Parathyroid adenoma (tissue), 2 donors: ENCODE data around the gene ETS1.

Experiments used
- H2AFZ ChIP-seq: fragments of 300-600 bp; sonication (generic); one replicate; pipeline ENCODE4 v1.7.0; 2017; ENCODE audit warnings: antibody characterized with exemption, mild to moderate bottlenecking
- H3K27ac ChIP-seq: fragments of 300-600 bp; sonication (generic); one replicate; pipeline ENCODE4 v1.7.0; 2017
- H3K27me3 ChIP-seq: fragments of 300-600 bp; sonication (generic); one replicate; pipeline ENCODE4 v1.7.0; 2017; ENCODE audit warnings: low read length; ENCODE audit not compliant: control insufficient read depth, insufficient read depth
- H3K36me3 ChIP-seq: fragments of 300-600 bp; sonication (generic); one replicate; pipeline ENCODE4 v1.7.0; 2017; ENCODE audit warnings: low read length; ENCODE audit not compliant: control insufficient read depth, insufficient read depth
- H3K4me1 ChIP-seq: fragments of 300-600 bp; sonication (generic); one replicate; pipeline ENCODE4 v1.7.0; 2017; ENCODE audit warnings: control low read depth
- H3K4me2 ChIP-seq: fragments of 300-600 bp; sonication (generic); one replicate; pipeline ENCODE4 v1.7.0; 2017; ENCODE audit warnings: low read length
- H3K4me3 ChIP-seq: fragments of 300-600 bp; sonication (generic); one replicate; pipeline ENCODE4 v1.7.0; 2017; ENCODE audit warnings: low read depth, low read length
- H3K79me2 ChIP-seq: fragments of 300-600 bp; sonication (generic); one replicate; pipeline ENCODE4 v1.7.0; 2017; ENCODE audit warnings: control low read depth
- H3K9ac ChIP-seq: fragments of 300-600 bp; sonication (generic); one replicate; pipeline ENCODE4 v1.7.0; 2017; ENCODE audit warnings: mild to moderate bottlenecking
- H3K9me3 ChIP-seq: fragments of 300-600 bp; sonication (generic); one replicate; pipeline ENCODE4 v1.7.0; 2017; ENCODE audit warnings: low read length; ENCODE audit not compliant: control insufficient read depth
- TF ChIP-seq, protein P1 (sequence below): fragments of 300-600 bp; sonication (generic); IDR thresholded peaks from one replicate; pipeline ENCODE4 v1.7.0; 2017; ENCODE audit warnings: antibody characterized with exemption, mild to moderate bottlenecking
- donor health status: primary hyperparathyroidism.

ETS1 gene

GRCh38 chr11:128575174-128575960, 12.0 kb downstream of the ETS1 start:
- TF ChIP-seq, protein P1, sequence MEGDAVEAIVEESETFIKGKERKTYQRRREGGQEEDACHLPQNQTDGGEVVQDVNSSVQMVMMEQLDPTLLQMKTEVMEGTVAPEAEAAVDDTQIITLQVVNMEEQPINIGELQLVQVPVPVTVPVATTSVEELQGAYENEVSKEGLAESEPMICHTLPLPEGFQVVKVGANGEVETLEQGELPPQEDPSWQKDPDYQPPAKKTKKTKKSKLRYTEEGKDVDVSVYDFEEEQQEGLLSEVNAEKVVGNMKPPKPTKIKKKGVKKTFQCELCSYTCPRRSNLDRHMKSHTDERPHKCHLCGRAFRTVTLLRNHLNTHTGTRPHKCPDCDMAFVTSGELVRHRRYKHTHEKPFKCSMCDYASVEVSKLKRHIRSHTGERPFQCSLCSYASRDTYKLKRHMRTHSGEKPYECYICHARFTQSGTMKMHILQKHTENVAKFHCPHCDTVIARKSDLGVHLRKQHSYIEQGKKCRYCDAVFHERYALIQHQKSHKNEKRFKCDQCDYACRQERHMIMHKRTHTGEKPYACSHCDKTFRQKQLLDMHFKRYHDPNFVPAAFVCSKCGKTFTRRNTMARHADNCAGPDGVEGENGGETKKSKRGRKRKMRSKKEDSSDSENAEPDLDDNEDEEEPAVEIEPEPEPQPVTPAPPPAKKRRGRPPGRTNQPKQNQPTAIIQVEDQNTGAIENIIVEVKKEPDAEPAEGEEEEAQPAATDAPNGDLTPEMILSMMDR = no peak
- Histone ChIP-seq H2AFZ (no peak overlapping the region), H3K36me3 (no peaks in the 10 kb centered on the region), H3K27me3 (no peaks in the 10 kb centered on the region), H3K4me2 (no peak overlapping the region), H3K79me2 (no peaks in the 10 kb centered on the region), H3K9ac (no peak overlapping the region), H3K27ac (peak overlapping the region; percentile 57), H3K4me3 (no peak overlapping the region), H3K4me1 (no peaks in the 10 kb centered on the region), H3K9me3 (no peaks in the 10 kb centered on the region)

DNA sequence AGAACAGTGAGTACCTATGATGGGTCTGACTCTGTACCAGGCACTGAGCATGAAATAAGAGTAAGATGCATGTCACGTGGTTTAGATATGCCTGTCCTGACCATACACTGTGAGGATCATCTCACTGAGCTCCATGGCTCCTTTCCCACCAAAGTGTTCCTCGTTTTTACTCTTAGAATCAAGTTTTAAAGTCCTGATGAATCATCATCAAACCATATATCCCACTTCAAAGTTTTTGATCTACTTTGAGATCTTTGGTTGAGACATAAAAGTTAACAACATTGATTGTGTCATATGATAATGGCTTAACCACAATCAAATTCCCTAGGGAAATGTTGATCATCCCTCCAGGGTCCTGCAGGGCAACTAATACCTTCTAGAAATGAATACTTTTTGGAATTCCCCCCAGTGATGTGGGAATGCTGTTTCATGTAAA, 12.8 kb downstream of the ETS1 start:
- Histone ChIP-seq H2AFZ (no peak overlapping the region), H3K27me3 (no peaks in the 10 kb centered on the region), H3K4me3 (no peak overlapping the region), H3K79me2 (no peaks in the 10 kb centered on the region), H3K9me3 (no peaks in the 10 kb centered on the region), H3K27ac (no peak overlapping the region), H3K36me3 (no peaks in the 10 kb centered on the region), H3K4me1 (no peaks in the 10 kb centered on the region), H3K9ac (no peak overlapping the region), H3K4me2 (no peak overlapping the region)
- TF ChIP-seq, protein P1 = no peak

GRCh38 chr11:128573638-128574037, 13.7 kb downstream of the ETS1 start:
- H3K4me3 ChIP-seq = no peak overlapping the region
- no peak overlapping the region for H2AFZ ChIP-seq
- no peak overlapping the region for H3K27ac ChIP-seq
- H3K79me2 ChIP-seq = no peaks in the 10 kb centered on the region
- no peak overlapping the region for H3K4me2 ChIP-seq
- no peaks in the 10 kb centered on the region for H3K36me3 ChIP-seq
- no peaks in the 10 kb centered on the region for H3K4me1 ChIP-seq
- no peak overlapping the region for H3K9ac ChIP-seq
- TF ChIP-seq, protein P1 = no peak
- H3K9me3 ChIP-seq = no peaks in the 10 kb centered on the region
- H3K27me3 ChIP-seq = no peaks in the 10 kb centered on the region

GRCh38 chr11:128572965-128573364, 14.4 kb downstream of the ETS1 start:
- Histone ChIP-seq H3K36me3 (no peaks in the 10 kb centered on the region), H3K4me3 (no peak overlapping the region), H3K79me2 (no peaks in the 10 kb centered on the region), H2AFZ (no peak overlapping the region), H3K9ac (no peak overlapping the region), H3K4me2 (no peak overlapping the region), H3K9me3 (no peaks in the 10 kb centered on the region), H3K27ac (no peak overlapping the region), H3K27me3 (no peaks in the 10 kb centered on the region), H3K4me1 (no peaks in the 10 kb centered on the region)
- TF ChIP-seq, protein P1 = no peak

GRCh38 chr11:128570632-128571031, 16.7 kb downstream of the ETS1 start:
- Histone ChIP-seq H3K27me3 (no peaks in the 10 kb centered on the region), H3K36me3 (no peaks in the 10 kb centered on the region), H3K9ac (no peak overlapping the region), H3K79me2 (no peaks in the 10 kb centered on the region), H3K9me3 (no peaks in the 10 kb centered on the region), H3K4me2 (no peak overlapping the region), H2AFZ (no peak overlapping the region), H3K27ac (no peak overlapping the region), H3K4me1 (no peaks in the 10 kb centered on the region), H3K4me3 (no peak overlapping the region)
- TF ChIP-seq, protein P1 = no peak
